ENCODE results near the gene TMEM204.

TMEM204 gene

DNA sequence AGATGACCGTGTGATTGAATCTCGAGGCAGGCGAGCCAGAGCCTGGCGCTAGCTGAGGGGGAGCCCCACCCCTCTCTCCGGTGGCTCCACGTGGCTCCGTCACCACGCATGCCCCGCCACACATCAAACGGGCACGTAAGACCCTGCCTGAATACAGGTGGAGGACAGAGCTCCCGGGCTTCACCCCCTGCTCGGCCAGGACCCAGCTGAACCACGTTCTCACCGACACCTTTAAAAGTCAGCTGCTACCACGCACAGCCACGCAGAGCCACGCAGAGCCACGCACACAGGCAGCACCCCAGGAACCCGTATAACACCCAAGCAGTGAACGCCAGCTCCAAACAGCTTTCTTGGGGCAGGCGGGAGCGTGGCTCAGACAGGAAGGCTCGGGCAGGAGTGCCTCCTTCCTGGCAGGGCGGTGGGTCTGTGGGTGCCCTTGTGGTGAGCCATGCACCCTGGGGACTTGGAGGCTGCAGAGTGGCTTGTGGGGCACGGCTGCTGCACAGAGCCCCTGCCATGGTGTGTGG lies 4.4 kb downstream of the TMEM204 start:
- DNase-seq (ENCODE audit: low read depth in 3 of 3, low spot score in 1 of 3) = no peak

DNA sequence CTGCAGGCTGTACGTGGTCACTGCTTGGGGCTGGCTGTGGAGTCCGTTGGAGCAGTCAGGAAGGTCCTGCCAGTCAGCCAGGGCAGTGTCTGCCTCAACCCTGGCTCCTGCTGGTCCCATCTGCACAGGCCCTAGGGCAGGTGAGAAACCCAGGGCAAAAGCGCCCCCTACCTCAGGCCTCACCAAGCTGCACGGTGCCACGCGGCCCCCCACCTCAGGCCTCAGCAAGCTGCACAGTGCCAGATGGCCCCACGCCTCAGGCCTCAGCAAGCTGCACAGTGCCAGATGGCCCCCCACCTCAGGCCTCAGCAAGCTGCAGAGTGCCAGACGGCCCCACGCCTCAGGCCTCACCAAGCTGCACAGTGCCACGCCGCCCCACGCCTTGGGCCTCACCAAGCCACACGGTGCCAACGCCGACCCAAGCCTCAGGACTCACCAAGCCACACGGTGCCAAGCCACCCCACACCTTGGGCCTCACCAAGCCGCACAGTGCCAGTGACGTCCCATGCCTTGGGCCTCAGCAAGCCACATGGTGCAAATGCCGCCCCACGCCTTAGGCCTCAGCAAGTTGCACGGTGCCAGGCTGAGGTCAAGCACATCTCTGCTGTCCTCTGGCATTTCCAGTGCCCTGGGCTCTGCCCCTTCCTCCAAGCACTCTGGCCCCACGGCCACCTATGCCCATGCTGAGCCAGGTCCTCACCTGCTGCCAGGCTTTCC lies 5.5 kb downstream of the TMEM204 start:
- no peak for DNase-seq (ENCODE audit: low read depth in 3 of 3, low spot score in 1 of 3)

DNA sequence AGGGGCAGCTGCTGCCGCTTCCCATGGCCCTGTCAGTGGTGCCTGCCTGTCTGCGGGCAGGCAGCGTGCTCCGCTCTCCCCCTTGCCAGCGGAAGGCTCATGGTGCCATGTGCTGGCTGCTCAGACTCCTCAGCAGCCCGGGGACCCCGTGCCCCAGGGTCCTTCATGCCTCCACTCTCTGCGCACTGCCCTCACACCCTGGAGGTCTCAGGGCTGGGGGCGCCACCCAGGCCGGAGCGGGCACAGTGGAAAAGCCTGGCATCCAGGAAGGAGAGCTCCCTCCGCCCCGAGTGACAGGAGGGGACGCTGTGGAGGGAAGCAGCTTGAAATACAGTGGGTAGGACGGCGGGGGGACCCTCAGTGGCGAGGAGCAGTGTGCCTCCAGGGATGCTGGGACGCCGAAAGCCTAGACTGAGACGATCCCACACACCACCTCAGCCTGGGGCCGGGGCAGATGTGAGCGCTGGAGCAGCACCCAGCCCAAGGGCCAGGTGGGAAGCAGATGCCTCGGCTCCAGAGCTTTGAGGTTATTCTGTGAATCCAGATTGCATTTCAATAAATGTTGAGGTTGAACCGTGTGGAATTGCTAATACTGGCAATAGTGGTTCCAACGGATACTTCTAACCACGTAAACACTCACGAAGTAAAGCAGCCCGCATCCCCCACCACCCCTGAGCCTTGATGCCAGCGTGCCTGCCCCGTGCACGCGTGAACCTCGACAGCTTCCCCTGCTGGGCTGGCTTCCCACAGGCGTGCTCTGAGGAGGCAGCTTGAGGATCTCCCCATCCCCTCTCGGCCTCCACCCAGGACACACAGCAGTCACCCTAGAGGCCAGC lies 6.5 kb downstream of the TMEM204 start:
- no peak for DNase-seq (ENCODE audit: low read depth in 3 of 3, low spot score in 1 of 3)

DNA sequence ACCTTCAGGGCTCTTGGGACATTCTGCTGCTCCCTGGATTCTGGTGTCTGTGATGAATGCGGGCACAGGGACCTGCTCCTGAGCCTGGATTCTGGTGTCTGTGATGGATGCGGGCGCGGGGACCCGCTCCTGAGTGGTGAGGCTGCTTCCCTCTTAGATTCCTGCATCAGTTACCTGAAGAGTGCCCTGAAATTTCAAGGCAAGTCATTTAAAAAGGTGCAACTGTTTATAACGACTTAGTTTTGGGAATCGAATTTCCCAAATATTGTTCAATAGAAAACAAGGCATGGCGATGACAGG lies 7.0 kb downstream of the TMEM204 start:
- no peak for DNase-seq (ENCODE audit: low read depth in 3 of 3, low spot score in 1 of 3)

DNA sequence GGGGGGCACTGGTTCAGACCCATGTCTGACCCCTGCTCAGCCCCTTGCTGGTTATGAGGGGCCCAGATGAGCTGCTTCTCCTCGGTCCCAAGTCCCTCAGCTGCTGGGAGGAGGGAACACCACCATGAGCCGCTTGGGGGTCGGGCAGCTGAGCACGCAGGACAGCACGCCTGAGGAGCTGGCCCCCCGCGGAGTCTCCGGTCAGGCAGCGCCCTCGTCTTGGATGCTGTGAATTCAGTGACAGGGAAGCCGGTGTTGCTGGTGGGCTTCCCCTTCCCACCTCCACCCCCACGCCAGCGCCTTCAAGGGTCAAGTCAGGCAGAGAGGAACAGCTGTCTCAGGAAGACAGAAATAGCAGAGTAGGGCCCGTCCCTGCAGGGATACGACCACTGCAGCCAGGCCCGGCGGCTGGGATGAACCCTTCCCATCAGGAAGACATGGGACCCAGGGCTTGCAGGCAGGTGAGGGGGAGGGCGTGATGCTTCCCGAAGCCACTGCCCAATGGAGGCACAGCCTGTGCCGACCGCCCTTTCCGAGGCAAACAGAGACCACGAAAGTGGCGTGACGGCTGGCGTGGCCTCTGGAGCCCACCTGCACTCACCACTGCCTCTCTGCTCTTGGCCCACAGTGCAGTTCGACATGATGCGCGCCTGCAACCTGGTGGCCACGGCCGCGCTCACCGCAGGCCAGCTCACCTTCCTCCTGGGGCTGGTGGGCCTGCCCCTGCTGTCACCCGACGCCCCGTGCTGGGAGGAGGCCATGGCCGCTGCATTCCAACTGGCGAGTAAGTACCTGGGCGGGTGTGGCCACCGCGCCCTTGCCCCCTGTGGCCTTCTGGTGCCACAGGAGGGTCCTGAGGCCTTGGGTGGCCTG lies 8.1 kb downstream of the TMEM204 start:
- DNase-seq (ENCODE audit: low read depth in 3 of 3, low spot score in 1 of 3) = no peak

DNA sequence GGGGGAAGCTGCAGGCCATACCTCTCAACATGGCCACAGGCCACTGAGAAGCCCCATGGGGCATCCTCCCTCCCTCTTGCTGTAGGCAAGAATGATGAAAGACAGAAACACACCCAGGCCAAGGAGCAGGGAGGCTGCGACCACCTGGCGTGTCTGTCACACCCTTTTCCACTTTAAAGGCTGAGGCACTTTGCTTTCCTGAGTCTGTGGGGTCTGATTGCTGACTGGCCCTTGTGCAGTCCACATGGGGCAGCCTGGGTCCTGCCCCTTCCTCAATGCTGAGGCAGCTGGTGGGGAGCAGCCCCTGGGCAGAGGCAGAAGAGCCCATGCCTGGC lies 8.7 kb downstream of the TMEM204 start:
- DNase-seq (ENCODE audit: low read depth in 3 of 3, low spot score in 1 of 3) = no peak

DNA sequence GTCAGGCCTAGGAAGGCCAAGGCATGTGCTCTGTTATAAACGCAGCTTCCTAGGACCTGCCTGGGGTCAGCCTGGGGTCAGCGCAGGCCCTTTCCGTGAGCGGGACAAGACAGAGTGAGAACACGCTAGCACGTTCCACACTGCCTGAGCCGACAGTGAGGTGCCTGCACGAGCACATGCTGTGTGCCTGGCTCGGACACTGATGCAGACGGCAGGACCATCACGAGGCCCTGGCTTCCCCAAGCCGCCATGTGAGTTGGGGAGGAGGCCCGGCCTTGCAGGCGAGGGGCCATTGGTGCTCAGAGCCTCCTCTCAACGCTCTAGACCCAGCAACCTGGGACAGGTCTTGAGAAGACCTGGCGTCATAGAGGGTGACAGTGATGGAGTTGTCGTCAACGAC lies 9.1 kb downstream of the TMEM204 start:
- no peak for DNase-seq (ENCODE audit: low read depth in 3 of 3, low spot score in 1 of 3)

DNA sequence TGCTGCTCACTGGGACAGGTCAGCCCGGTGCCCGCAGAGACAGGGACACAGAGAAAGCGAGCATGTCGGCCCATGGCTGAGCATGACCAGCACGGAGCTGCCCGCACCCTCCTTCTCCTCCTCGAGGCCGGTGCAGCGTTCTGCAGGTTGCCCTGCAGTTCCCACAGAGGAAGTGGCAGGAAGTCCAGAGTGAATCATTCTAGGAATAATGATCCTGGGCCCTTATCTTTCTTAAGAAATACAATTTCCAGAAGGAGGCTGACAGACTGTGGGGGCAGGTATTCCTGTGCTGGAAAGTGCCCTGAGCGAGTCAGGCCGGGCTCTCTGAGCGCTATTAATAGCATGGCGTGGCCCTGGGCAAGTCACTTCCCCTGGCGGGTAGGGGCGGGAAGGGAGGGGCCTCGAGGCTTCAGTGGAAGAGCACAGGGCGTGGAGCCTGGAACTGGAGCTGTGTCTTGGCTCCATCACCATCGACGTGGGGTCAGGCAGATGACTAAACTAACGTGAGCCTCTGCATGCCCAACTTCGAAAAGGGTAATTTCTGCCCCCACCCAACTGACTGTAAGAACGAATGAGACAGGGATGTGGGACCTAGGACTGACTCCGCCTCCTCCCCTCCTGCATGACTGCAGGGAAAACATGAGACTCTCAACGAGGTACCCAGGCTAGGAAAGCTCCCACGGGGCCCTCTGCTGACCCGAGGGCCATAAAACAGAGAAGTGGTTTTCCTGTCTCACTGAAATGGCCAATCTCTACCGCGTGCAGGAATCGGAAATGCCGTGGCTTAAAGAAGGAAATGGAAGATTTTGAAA lies 9.8 kb downstream of the TMEM204 start:
- no peak for DNase-seq (ENCODE audit: low read depth in 3 of 3, low spot score in 1 of 3)

DNA sequence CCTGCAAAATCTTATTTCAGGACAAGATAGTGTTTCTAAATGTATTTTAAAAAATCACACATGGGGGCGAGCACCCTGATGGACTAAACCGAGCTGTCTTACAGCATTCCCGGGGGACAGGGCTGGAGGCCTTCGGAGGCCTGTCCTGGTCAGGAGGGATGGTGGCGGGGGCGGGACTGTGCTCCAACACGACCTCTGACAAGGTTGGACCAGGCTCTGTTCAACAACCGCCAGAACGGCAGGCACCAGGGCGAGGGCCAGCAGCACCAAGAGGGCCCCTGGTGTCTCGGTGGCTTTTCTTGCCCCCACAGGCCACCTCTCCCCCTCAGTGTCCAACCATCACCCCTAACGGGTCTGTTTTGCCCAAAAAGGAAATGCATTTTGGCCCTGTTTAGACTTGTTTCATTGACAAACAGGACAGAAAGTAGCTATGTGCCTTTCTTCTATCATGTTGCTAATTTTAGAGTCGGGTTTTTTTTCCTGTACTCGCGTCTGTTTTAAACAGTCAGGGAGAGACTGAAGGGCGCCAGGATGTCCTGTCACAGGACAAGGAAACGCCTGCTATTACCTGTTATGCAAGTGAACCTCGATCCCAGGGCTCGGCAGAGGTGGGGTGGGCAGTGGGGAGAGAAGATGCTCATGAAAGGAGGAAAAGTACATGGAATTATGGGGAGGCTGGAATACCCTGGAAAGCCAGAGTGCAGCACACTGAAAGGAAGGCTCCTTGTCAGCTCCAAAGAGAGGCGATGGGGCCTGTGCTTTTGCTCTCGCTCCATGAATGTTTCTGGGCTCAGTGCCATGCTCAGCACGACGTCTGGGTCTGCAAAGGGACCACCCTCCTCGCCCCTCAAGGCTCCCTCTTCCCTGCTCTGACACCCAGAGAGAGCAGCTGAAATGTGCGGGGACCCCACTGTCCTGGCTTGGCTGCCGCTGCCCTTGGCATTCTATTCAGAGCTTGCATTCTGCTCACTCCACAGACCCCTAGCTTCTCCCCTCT lies 11.9 kb downstream of the TMEM204 start:
- no peak for DNase-seq (ENCODE audit: low read depth in 3 of 3, low spot score in 1 of 3)

DNA sequence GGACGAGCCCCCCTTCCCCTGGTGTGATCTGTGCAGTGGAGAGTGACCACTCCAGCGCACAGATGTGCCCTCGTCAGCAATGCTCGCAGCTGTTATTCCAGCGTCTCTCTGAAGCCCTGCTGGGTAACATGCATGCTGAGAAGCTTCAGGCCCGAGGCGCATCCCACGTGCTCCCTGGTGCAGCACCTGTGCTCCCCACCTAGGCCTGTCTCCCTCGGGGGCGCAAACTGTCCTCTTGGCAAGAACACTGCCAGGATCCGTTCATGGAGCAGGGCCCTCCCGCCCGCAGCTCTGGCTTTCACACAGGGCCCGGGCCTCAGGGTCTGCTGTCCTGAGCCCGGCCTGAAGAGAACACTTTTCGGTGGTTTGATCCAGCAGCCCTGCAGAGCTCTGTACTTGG lies 13.0 kb downstream of the TMEM204 start:
- DNase-seq (ENCODE audit: low read depth in 3 of 3, low spot score in 1 of 3) = no peak

DNA sequence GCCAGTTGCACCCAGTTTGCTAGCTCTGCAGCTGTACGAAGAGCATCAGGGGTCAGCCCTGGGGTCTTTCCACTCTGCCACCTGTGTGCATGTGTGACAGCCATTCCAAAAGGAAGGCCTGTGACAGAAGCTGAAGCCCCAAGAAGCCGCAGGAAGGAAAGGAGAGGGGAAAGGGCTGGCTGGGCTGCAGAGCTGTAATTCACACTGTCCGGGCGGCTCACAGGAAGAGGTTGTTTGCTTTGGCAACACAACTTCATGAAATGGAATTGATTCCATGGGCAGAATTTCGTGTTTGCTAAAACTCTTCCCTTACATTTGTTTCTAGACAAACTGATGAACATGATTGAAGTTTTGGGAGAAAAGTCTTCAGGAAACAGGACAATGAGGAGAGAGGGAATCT lies 14.8 kb downstream of the TMEM204 start:
- DNase-seq (ENCODE audit: low read depth in 3 of 3, low spot score in 1 of 3) = no peak

DNA sequence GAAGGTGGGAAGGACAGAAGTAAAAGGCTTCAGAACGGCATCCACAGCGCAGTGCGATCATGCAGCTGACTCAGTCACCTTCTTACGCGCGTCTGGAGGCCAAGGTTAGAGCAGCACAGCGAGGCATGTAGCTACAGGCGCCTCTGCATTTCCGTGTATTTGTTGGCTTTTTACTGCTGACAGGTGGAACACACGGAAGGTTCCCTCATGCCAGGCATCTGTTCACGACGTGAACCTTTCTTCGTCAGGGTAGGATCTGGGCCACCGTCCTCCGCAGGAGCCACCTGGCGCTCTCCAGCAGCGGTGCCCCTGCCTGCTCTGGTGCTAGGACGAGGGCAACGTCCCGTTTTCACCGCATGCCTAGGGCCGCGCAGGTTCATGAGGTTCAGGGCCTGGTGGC lies 15.3 kb downstream of the TMEM204 start:
- no peak for DNase-seq (ENCODE audit: low read depth in 3 of 3, low spot score in 1 of 3)

DNA sequence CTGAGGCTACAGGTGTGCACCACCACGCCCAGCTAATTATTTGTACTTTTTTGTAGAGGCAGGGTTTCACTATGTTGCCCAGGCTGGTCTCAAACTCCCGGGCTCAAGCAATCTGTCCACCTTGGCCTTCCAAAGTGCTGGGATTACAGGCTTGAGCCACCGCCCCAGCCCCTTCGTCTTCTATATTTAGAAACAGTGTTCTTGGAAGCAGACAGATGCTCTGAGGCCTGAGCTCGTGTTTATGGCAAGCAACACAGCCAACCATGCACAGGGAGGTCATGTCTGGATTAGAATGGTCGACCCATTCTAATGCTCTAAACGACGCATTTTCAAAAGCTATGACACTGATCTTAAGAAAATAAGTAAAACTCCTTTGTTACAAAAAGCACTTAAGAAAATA lies 16.6 kb downstream of the TMEM204 start:
- no peak for DNase-seq (ENCODE audit: low read depth in 3 of 3, low spot score in 1 of 3)

DNA sequence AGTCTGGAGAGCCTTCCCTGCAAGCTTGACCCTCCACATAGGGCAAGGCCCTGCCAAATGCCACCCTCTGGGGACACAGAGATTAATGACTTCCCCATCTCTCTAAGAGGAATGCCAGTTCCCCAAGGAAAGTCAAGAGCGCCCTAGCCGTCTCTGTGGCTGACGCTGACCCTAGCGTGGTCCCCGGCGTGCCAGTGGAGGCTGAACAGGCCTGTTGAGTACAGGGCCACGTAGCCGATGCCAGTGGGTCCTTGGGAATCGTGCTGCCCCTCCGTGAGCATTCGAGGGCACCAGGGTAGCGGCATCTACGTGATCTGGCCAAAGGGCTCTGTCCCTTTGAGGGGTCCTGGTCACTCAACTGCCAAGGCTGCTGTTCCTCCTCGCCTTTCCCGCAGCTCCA lies 17.2 kb downstream of the TMEM204 start:
- DNase-seq (ENCODE audit: low read depth in 3 of 3, low spot score in 1 of 3) = no peak

DNA sequence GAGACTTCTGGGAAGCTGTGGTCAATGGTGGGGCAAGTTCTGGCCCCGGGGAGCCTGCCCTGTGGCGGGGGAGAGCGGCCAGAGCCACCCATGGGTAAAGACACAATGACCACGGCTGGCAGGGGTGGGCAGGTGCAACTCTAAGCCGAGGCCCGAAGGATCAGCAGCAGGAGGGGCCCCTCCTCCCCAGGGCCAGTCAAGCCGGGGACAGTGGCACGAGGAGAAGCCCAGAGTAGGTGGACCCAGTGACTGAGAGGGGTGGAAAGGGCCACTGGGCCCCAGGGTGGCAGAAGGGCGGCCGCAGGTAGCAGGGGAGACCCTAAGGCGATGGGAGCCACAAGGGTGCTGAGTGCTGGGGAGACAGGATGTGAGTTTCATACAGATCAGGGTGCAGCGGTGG lies 17.7 kb downstream of the TMEM204 start:
- no peak for DNase-seq (ENCODE audit: low read depth in 3 of 3, low spot score in 1 of 3)

DNA sequence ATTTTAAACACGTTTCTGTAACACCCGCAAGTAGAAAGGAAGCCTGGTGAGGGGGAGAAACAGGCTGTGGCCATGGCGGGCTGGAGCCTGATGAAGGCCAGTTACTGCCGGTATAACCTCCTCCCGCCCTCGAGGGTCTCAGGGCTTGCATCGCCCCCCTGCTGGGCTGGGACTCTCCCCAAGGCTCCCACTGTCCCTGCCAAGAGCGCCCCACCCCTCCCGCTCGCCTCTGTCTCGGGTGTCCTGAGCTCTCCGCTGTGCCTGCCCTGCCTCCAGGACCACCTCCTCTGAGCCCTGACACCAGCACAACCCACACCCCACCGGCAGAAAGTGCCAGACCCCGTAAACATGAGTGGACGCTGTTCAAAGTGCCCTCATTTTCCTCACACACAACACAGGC lies 18.7 kb downstream of the TMEM204 start:
- no peak for DNase-seq (ENCODE audit: low read depth in 3 of 3, low spot score in 1 of 3)

DNA sequence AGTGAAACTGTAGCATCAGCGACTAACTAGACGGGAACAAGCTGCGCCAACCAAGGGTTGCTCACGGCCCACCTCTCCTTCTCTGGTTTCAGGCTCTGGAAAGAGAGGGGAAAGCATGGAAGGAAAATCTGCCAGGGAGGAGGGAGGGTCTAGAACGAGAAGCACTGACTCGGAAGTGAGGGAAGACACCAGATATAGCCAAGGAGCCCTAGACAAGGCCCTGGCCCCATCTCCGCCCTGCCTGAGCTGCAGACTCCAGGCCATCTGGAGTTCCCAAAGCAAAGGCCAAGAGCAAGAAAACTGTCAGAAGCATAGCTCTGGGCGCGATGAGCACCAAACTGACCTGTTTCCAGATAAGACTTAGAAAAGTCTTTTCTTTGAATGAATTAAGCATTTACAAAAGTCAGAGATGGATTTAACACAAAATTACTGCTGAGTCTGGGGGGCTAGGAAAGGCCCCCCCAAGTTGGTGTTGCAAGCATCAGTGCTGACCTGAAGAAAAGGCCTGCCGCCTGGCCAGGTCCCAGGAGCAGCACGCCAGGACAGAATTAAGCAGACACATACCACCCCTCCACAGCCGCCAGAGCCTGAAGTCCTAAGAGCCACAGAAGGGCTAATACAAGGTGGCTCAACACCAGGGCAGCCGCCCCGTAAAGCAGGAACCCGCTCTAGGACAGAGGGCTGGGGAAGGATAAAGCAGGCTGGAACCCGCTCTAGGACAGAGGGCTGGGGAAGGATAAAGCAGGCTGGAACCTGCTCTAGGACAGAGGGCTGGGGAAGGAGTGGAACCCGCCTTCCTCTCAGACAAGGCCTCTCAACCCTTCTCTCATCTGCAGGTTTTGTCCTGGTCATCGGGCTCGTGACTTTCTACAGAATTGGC lies 20.7 kb downstream of the TMEM204 start:
- DNase-seq (ENCODE audit: low read depth in 3 of 3, low spot score in 1 of 3) = no peak

DNA sequence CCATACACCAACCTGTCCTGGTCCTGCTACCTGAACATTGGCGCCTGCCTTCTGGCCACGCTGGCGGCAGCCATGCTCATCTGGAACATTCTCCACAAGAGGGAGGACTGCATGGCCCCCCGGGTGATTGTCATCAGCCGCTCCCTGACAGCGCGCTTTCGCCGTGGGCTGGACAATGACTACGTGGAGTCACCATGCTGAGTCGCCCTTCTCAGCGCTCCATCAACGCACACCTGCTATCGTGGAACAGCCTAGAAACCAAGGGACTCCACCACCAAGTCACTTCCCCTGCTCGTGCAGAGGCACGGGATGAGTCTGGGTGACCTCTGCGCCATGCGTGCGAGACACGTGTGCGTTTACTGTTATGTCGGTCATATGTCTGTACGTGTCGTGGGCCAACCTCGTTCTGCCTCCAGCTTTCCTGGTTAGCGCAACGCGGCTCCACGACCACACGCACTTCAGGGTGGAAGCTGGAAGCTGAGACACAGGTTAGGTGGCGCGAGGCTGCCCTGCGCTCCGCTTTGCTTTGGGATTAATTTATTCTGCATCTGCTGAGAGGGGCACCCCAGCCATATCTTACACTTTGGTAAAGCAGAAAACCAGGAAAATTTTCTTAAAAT lies 21.5 kb downstream of the TMEM204 start:
- no peak for DNase-seq (ENCODE audit: low read depth in 3 of 3, low spot score in 1 of 3)

Measured in stimulated activated CD4-positive, alpha-beta T cell treated with anti-CD3 and anti-CD28 coated beads, TNF-alpha, amount 100 ng/mL, for 1 hour (primary cell).